IMR-90 (cell line): ENCODE data around the gene ODAD3. TPM values are rescaled to one million over a fixed set of nuclear protein-coding genes. Genes with fewer than 3 reads are reported as not detected.

Experiments used
- ATAC-seq: fragments of 200-7000 bp; cut with Tn5 transposase; 2 replicates; pipeline ENCODE4 v1.9.1; 2020; ENCODE audit warnings: low read depth, mild to moderate bottlenecking, moderate library complexity
- BruUV-seq: library from RNA; stranded (reverse); fragments of 400-500 nt; replicated peaks from 2 replicates; lab custom pipeline; 2021; lab: Mats Ljungman, UMichigan
- CTCF ChIA-PET: fragments of 300-600 bp; formaldehyde crosslinking; extraction: SDS; loops from one replicate; lab custom pipeline; 2021; ENCODE audit warnings: antibody characterized with exemption; lab: Yijun Ruan, JAX
- POLR2A ChIA-PET: fragments of 300-600 bp; sonication (Branson Sonifier 250); formaldehyde crosslinking; loops from one replicate; lab custom pipeline; 2022; ENCODE audit warnings: antibody characterized with exemption; ENCODE audit not compliant: unreplicated experiment; lab: Charles Lee
- DNase-seq: peaks from one replicate; pipeline ENCODE4 v3.0.0; 2013
- H2AFZ ChIP-seq: replicated peaks from 2 replicates; pipeline ENCODE3; 2013; ENCODE audit warnings: low read length, mild to moderate bottlenecking; ENCODE audit not compliant: poor library complexity
- H2AK5ac ChIP-seq: 2 replicates; pipeline ENCODE4 v1.6.1; 2013; ENCODE audit warnings: low read depth, low read length, inconsistent platforms
- H2AK9ac ChIP-seq: replicated peaks from 2 replicates; pipeline ENCODE3; 2013; ENCODE audit warnings: mild to moderate bottlenecking, low read depth, low read length, moderate library complexity; ENCODE audit not compliant: poor library complexity
- H2BK120ac ChIP-seq: 2 replicates; pipeline ENCODE4 v1.6.1; 2013; ENCODE audit warnings: low read depth, low read length, inconsistent platforms
- H2BK15ac ChIP-seq: 3 replicates; pipeline ENCODE4 v1.6.1; 2013; ENCODE audit warnings: low read depth, low read length, inconsistent platforms
- H2BK20ac ChIP-seq: 2 replicates; pipeline ENCODE4 v1.6.1; 2013; ENCODE audit warnings: low read depth, mild to moderate bottlenecking, inconsistent platforms, low read length, moderate library complexity
- H2BK5ac ChIP-seq: 2 replicates; pipeline ENCODE4 v1.6.1; 2013; ENCODE audit warnings: mild to moderate bottlenecking, low read depth, low read length, inconsistent platforms; ENCODE audit not compliant: poor library complexity, severe bottlenecking
- H3K14ac ChIP-seq: replicated peaks from 2 replicates; pipeline ENCODE4 v1.6.1; 2013; ENCODE audit warnings: low read depth, low read length, inconsistent platforms
- H3K18ac ChIP-seq: 2 replicates; pipeline ENCODE4 v1.6.1; 2013; ENCODE audit warnings: low read depth, low read length, control low read depth
- H3K23ac ChIP-seq: 2 replicates; pipeline ENCODE4 v1.6.1; 2013; ENCODE audit warnings: low read depth, low read length, inconsistent platforms
- H3K27ac ChIP-seq: 2 replicates; pipeline ENCODE4 v1.5.1; 2013; ENCODE audit warnings: mild to moderate bottlenecking, control low read depth, low read length; ENCODE audit not compliant: insufficient read depth
- H3K27me3 ChIP-seq: 2 replicates; pipeline ENCODE4 v1.6.1; 2013; ENCODE audit warnings: low read length; ENCODE audit not compliant: control insufficient read depth, insufficient read depth
- H3K36me3 ChIP-seq: 2 replicates; pipeline ENCODE4 v1.6.1; 2013; ENCODE audit warnings: low read length, mixed read lengths; ENCODE audit not compliant: control insufficient read depth, insufficient read depth
- H3K4ac ChIP-seq: 2 replicates; pipeline ENCODE4 v1.6.1; 2013; ENCODE audit warnings: low read depth, low read length, inconsistent platforms
- H3K4me1 ChIP-seq: 2 replicates; pipeline ENCODE4 v1.6.1; 2013; ENCODE audit warnings: low read length, mixed read lengths; ENCODE audit not compliant: control insufficient read depth, insufficient read depth
- H3K4me2 ChIP-seq: 2 replicates; pipeline ENCODE4 v1.6.1; 2013; ENCODE audit warnings: low read depth, mild to moderate bottlenecking, control low read depth, low read length, moderate library complexity
- H3K4me3 ChIP-seq: 2 replicates; pipeline ENCODE4 v1.5.1; 2013; ENCODE audit warnings: low read depth, mild to moderate bottlenecking, control low read depth, low read length, moderate library complexity; ENCODE audit not compliant: insufficient read depth
- H3K56ac ChIP-seq: 2 replicates; pipeline ENCODE4 v1.6.1; 2013; ENCODE audit warnings: low read length, inconsistent platforms; ENCODE audit not compliant: insufficient read depth; ENCODE audit errors: extremely low read depth
- H3K79me1 ChIP-seq, 2 experiments: 2 replicates each; pipeline ENCODE4 v1.6.1; 2013; ENCODE audit warnings: low read length in 2 of 2, inconsistent platforms in 1 of 2, low read depth in 1 of 2
- H3K9ac ChIP-seq: 2 replicates; pipeline ENCODE4 v1.6.1; 2013; ENCODE audit warnings: low read depth, low read length, control low read depth
- H3K9me1 ChIP-seq: 2 replicates; pipeline ENCODE4 v1.6.1; 2013; ENCODE audit warnings: low read length, inconsistent platforms; ENCODE audit not compliant: insufficient read depth
- H3K9me3 ChIP-seq: 2 replicates; pipeline ENCODE4 v1.6.1; 2013; ENCODE audit warnings: low read length; ENCODE audit not compliant: control insufficient read depth, insufficient read depth
- H4K20me1 ChIP-seq: 2 replicates; pipeline ENCODE4 v1.6.1; 2013; ENCODE audit warnings: low read length, inconsistent platforms; ENCODE audit not compliant: insufficient read depth
- H4K5ac ChIP-seq: 2 replicates; pipeline ENCODE4 v1.6.1; 2013; ENCODE audit warnings: mild to moderate bottlenecking, low read depth, low read length, control low read depth
- H4K8ac ChIP-seq, 2 experiments: 2 replicates each; pipeline ENCODE4 v1.6.1; 2013; ENCODE audit warnings: low read depth in 2 of 2, low read length in 2 of 2, control low read depth in 1 of 2, inconsistent platforms in 1 of 2
- H4K91ac ChIP-seq: 2 replicates; pipeline ENCODE4 v1.6.1; 2013; ENCODE audit warnings: low read depth, low read length, inconsistent platforms; ENCODE audit not compliant: insufficient read depth
- BHLHE40 ChIP-seq: fragments of 150-350 bp; IDR thresholded peaks from 2 replicates; pipeline ENCODE4 v1.6.1; 2016; ENCODE audit warnings: mild to moderate bottlenecking, low read depth, low read length
- CEBPB ChIP-seq: IDR thresholded peaks from 2 replicates; pipeline ENCODE4 v1.6.1; 2012; ENCODE audit warnings: low read depth, low read length, improper control_type of control experiment
- CTCF ChIP-seq: conservative IDR thresholded peaks from 2 replicates; pipeline ENCODE4 v1.5.1; 2012; ENCODE audit warnings: mild to moderate bottlenecking, low read depth, low read length, improper control_type of control experiment
- FOS ChIP-seq: fragments of 150-350 bp; IDR thresholded peaks from 2 replicates; pipeline ENCODE4 v1.6.1; 2016; ENCODE audit warnings: low read depth, low read length
- MAFK ChIP-seq: IDR thresholded peaks from 2 replicates; pipeline ENCODE4 v1.6.1; 2012; ENCODE audit warnings: low read depth, low read length, improper control_type of control experiment
- NFE2L2 ChIP-seq: fragments of 150-350 bp; IDR thresholded peaks from 2 replicates; pipeline ENCODE4 v1.6.1; 2016; ENCODE audit warnings: low read depth, mild to moderate bottlenecking, low read length
- POLR2A ChIP-seq: IDR thresholded peaks from 2 replicates; pipeline ENCODE4 v1.6.1; 2012; ENCODE audit warnings: mild to moderate bottlenecking, low read depth, low read length
- RAD21 ChIP-seq: IDR thresholded peaks from 2 replicates; pipeline ENCODE4 v1.6.1; 2012; ENCODE audit warnings: low read length, improper control_type of control experiment
- RCOR1 ChIP-seq: IDR thresholded peaks from 2 replicates; pipeline ENCODE4 v1.6.1; 2012; ENCODE audit warnings: mild to moderate bottlenecking, low read length, improper control_type of control experiment; ENCODE audit not compliant: insufficient replicate concordance
- USF2 ChIP-seq: fragments of 150-350 bp; IDR thresholded peaks from 2 replicates; pipeline ENCODE4 v1.6.1; 2017; ENCODE audit warnings: mild to moderate bottlenecking, antibody characterized with exemption, low read length, low read depth
- WGBS, 2 experiments: methylation state at CpG; one replicate each; pipeline versions ENCODE4 v1.1.5 to v1.1.7; 2013; ENCODE audit warnings: missing lambda C conversion rate in 2 of 2; ENCODE audit not compliant: insufficient read length in 1 of 2; ENCODE audit errors: extremely low coverage in 2 of 2; 5-methylcytosine and 5-hydroxymethylcytosine counted together
- dilution Hi-C: fragments of 300-500 bp; cut with HindIII; formaldehyde crosslinking; loops from one replicate; pipeline ENCODE4 v1.14.3; 2018; ENCODE audit warnings: low sequenced_read_pairs; ENCODE audit not compliant: unreplicated experiment
- in situ Hi-C: fragments of 300-500 bp; cut with MboI; formaldehyde crosslinking; loops from 3 replicates; pipeline ENCODE4 v1.14.3; 2019; ENCODE audit warnings: low sequenced_read_pairs, inconsistent platforms, mixed read lengths
- intact Hi-C: fragments of 100-400 bp; cut with micrococcal nuclease; formaldehyde crosslinking; loops from 2 replicates; pipeline ENCODE4 v1.10.0; 2022
- polyA plus RNA-seq, 3 experiments: library from polyadenylated mRNA; depleted of rRNA; stranded (reverse); fragments of >200 nt; gene quantifications; 2 replicates each; pipeline ENCODE4 v1.2.3, GENCODE V29; 2012; ENCODE audit warnings: low replicate concordance in 1 of 3
- total RNA-seq: library from RNA; depleted of rRNA; stranded (reverse); fragments of >200 nt; gene quantifications from 2 replicates; pipeline ENCODE4 v1.2.3, GENCODE V29; 2012
- TF ChIP-seq, protein P1 (sequence below): fragments of 150-350 bp; IDR thresholded peaks from 2 replicates; pipeline ENCODE4 v1.6.1; 2016; ENCODE audit warnings: low read depth, mild to moderate bottlenecking, low read length, moderate library complexity, borderline replicate concordance

ODAD3 gene
- total and polyA plus RNA-seq, 2 of the 4 experiments (the other 2 are of a cell fraction) = under 0.01 to 0.44 TPM

GRCh38 chr19:11379857-11380350, 55.0 kb downstream of the ODAD3 start:
- DNase-seq (no peak), ATAC-seq (no peak)
- ChIA-PET POLR2A (no interaction called here), CTCF (interaction anchor here (1.5 to 2.9 kb wide), 2 partner anchors 55 to 86 kb away, joined by 5 to 9 read pairs; partner anchors contain the start of genes ODAD3 and PRKCSH)
- H3K14ac ChIP-seq = no peak overlapping the region
- H3K36me3 ChIP-seq = no peaks in the 10 kb centered on the region
- no peak overlapping the region for H3K4me2 ChIP-seq
- dilution Hi-C loops (no loop called here), in situ Hi-C loops (no loop called here), intact Hi-C loops (loop anchor here (1.0 to 5.0 kb wide), 3 partner anchors 42 to 103 kb away; no protein-coding TSS in a partner anchor)
- H2AK5ac ChIP-seq = peak overlapping the region; percentile 66
- no peak overlapping the region for H4K91ac ChIP-seq
- peak overlapping the region in 1 of 2 experiments; percentile 45; a peak in 1 of 4 replicates for H4K8ac ChIP-seq
- no peak overlapping the region for H2AFZ ChIP-seq
- no peak overlapping the region for H3K27ac ChIP-seq
- no peak overlapping the region for H3K56ac ChIP-seq
- H2BK20ac ChIP-seq = no peak overlapping the region
- H4K5ac ChIP-seq = no peak overlapping the region
- peak overlapping the region; percentile 66 for H2AK9ac ChIP-seq
- H3K79me1 ChIP-seq = peaks cover 8 to 33% of the 10 kb centered on the region in 2 experiments
- H3K18ac ChIP-seq = no peak overlapping the region
- peak overlapping the region; percentile 41; the same call in 1 of the 2 replicates for H3K23ac ChIP-seq
- WGBS, 2 experiments = 92% methylated on average over 4 of the region's 7 CpGs; no CpG with 5 or more reads in 1 of the 2 experiments
- H2BK120ac ChIP-seq = no peak overlapping the region
- no peaks in the 10 kb centered on the region; the same call in 1 of the 2 replicates for H3K27me3 ChIP-seq
- peaks cover 27% of the 10 kb centered on the region for H3K4me1 ChIP-seq
- no TSS peak for BruUV-seq
- H3K9me3 ChIP-seq = no peaks in the 10 kb centered on the region
- H4K20me1 ChIP-seq = peaks cover 11% of the 10 kb centered on the region; the same call in 1 of the 2 replicates
- TF ChIP-seq BHLHE40 (no peak), RAD21 (no peak), MAFK (no peak), USF2 (no peak), FOS (no peak), POLR2A (no peak), CEBPB (no peak), NFE2L2 (no peak), CTCF (no peak), RCOR1 (no peak)
- TF ChIP-seq, protein P1, sequence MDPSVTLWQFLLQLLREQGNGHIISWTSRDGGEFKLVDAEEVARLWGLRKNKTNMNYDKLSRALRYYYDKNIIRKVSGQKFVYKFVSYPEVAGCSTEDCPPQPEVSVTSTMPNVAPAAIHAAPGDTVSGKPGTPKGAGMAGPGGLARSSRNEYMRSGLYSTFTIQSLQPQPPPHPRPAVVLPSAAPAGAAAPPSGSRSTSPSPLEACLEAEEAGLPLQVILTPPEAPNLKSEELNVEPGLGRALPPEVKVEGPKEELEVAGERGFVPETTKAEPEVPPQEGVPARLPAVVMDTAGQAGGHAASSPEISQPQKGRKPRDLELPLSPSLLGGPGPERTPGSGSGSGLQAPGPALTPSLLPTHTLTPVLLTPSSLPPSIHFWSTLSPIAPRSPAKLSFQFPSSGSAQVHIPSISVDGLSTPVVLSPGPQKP = no peak
- no peak overlapping the region for H2BK5ac ChIP-seq
- H3K9ac ChIP-seq = no peak overlapping the region
- H3K9me1 ChIP-seq = peaks cover 29% of the 10 kb centered on the region
- no peak overlapping the region; the same call in 2 of the 3 replicates for H2BK15ac ChIP-seq
- H3K4me3 ChIP-seq = no peak overlapping the region
- H3K4ac ChIP-seq = peak overlapping the region; percentile 29; the same call in 1 of the 2 replicates
